KMS-11 (cell line): ENCODE data around the gene ANGPT4.

Experiments used
- H2AFZ ChIP-seq: fragments of 200-600 bp; sonication (generic); 2 replicates; pipeline ENCODE4 v1.6.1; 2016; ENCODE audit warnings: antibody characterized with exemption, mixed run types, low read depth
- H3K27ac ChIP-seq: fragments of 200-600 bp; sonication (generic); 2 replicates; pipeline ENCODE4 v1.6.1; 2016; ENCODE audit warnings: mild to moderate bottlenecking, mixed run types
- H3K27me3 ChIP-seq: fragments of 200-600 bp; sonication (generic); 2 replicates; pipeline ENCODE4 v1.6.1; 2017; ENCODE audit warnings: mild to moderate bottlenecking, low read depth, mixed run types, moderate library complexity; ENCODE audit not compliant: insufficient read depth
- H3K36me3 ChIP-seq: fragments of 200-600 bp; sonication (generic); 2 replicates; pipeline ENCODE4 v1.6.1; 2017; ENCODE audit warnings: mild to moderate bottlenecking, mixed run types; ENCODE audit not compliant: insufficient read depth
- H3K4me1 ChIP-seq: fragments of 200-600 bp; sonication (generic); 2 replicates; pipeline ENCODE4 v1.6.1; 2016; ENCODE audit warnings: mild to moderate bottlenecking, low read depth, mixed run types; ENCODE audit not compliant: poor library complexity, severe bottlenecking
- H3K4me2 ChIP-seq: fragments of 200-600 bp; sonication (generic); 2 replicates; pipeline ENCODE4 v1.7.0; 2016; ENCODE audit warnings: mild to moderate bottlenecking, mixed run types
- H3K4me3 ChIP-seq: fragments of 200-600 bp; sonication (generic); IDR thresholded peaks from 2 replicates; pipeline ENCODE4 v1.6.1; 2017; ENCODE audit warnings: low read depth, low read length, mixed read lengths; ENCODE audit not compliant: insufficient read depth
- H3K79me2 ChIP-seq: fragments of 200-600 bp; sonication (generic); 2 replicates; pipeline ENCODE4 v1.6.1; 2016; ENCODE audit warnings: low read depth, mixed run types; ENCODE audit not compliant: insufficient read depth
- H3K9ac ChIP-seq: fragments of 200-600 bp; sonication (generic); 2 replicates; pipeline ENCODE4 v1.6.1; 2016; ENCODE audit warnings: mild to moderate bottlenecking, mixed run types
- H4K20me1 ChIP-seq: fragments of 200-600 bp; sonication (generic); 2 replicates; pipeline ENCODE4 v1.6.1; 2016; ENCODE audit warnings: mild to moderate bottlenecking, mixed run types; ENCODE audit not compliant: insufficient read depth
- CTCF ChIP-seq: fragments of 200-600 bp; sonication (generic); conservative IDR thresholded peaks from 2 replicates; pipeline ENCODE4 v1.6.1; 2017; ENCODE audit warnings: low read depth, mild to moderate bottlenecking, antibody characterized with exemption, low read length, moderate library complexity, mixed read lengths

ANGPT4 gene

DNA sequence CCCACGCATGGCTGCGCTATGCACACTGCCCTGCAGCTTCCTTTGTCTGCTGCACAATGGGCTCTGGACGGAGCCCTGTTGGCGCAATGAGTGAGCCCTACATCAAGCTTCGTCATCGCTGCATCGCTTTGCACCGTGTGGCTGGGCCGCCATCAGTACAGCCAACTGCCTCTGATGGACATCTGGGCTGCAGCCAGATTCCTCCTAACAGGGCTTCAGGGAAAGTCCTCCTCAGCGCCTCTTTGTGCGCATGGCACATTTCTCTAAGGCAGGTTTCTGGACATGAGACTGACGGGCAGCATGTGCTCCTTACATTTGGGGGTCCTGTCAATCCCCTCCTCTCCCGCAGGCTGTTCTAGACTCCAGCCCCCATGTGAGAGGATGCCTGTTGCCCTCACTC, 29.7 kb upstream of the ANGPT4 start:
- H4K20me1 ChIP-seq: no peaks in the 10 kb centered on the region
- H2AFZ ChIP-seq: no peak overlapping the region
- no peak overlapping the region for H3K4me2 ChIP-seq
- H3K79me2 ChIP-seq: no peaks in the 10 kb centered on the region
- H3K4me1 ChIP-seq: no peaks in the 10 kb centered on the region
- H3K27me3 ChIP-seq: no peaks in the 10 kb centered on the region
- TF ChIP-seq CTCF: no peak
- no peak overlapping the region for H3K4me3 ChIP-seq
- no peaks in the 10 kb centered on the region for H3K36me3 ChIP-seq
- no peak overlapping the region for H3K9ac ChIP-seq
- H3K27ac ChIP-seq: no peak overlapping the region

GRCh38 chr20:944774-945410, 28.8 kb upstream of the ANGPT4 start:
- H3K27ac ChIP-seq: no peak overlapping the region
- no peak overlapping the region for H3K4me3 ChIP-seq
- no peaks in the 10 kb centered on the region for H3K79me2 ChIP-seq
- H3K9ac ChIP-seq: no peak overlapping the region
- no peak overlapping the region for H2AFZ ChIP-seq
- H3K27me3 ChIP-seq: no peaks in the 10 kb centered on the region
- H3K4me1 ChIP-seq: no peaks in the 10 kb centered on the region
- H3K4me2 ChIP-seq: no peak overlapping the region
- no peak for TF ChIP-seq CTCF
- no peaks in the 10 kb centered on the region for H4K20me1 ChIP-seq
- no peaks in the 10 kb centered on the region for H3K36me3 ChIP-seq

GRCh38 chr20:944148-944547, 28.0 kb upstream of the ANGPT4 start:
- Histone ChIP-seq H2AFZ (no peak overlapping the region), H3K27ac (no peak overlapping the region), H3K79me2 (no peaks in the 10 kb centered on the region), H3K36me3 (no peaks in the 10 kb centered on the region), H3K27me3 (no peaks in the 10 kb centered on the region), H3K4me2 (no peak overlapping the region), H3K9ac (no peak overlapping the region), H3K4me3 (no peak overlapping the region), H4K20me1 (no peaks in the 10 kb centered on the region), H3K4me1 (no peaks in the 10 kb centered on the region)
- TF ChIP-seq CTCF: no peak

DNA sequence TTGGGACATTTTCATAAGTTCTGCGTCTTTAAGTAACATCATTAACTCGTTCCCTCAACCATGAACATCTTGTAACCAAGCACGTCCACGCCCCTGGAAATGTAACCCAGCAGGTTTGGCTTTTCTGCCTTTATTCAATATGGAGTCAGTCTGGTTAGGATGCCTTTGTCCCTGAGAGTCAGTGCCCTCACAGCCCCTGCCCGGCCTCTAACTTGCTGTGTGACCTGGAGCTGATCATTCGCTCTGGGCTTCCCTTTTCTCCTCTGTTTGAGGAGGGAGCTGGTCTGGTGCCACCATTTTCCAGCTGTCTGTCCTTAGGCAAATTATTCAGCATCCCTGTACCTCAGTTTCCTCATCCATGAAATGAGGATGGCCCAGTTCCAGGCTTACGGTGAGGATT, 26.5 kb upstream of the ANGPT4 start:
- Histone ChIP-seq H3K4me3 (no peak overlapping the region), H4K20me1 (no peaks in the 10 kb centered on the region), H3K79me2 (no peaks in the 10 kb centered on the region), H3K36me3 (no peaks in the 10 kb centered on the region), H3K9ac (no peak overlapping the region), H3K4me2 (no peak overlapping the region), H3K27me3 (no peaks in the 10 kb centered on the region), H3K4me1 (no peaks in the 10 kb centered on the region), H3K27ac (no peak overlapping the region), H2AFZ (no peak overlapping the region)
- no peak for TF ChIP-seq CTCF
